ENCODE results near the gene ZNF514.

GRCh38 chr2:95203911-95204310, 44.3 kb upstream of the ZNF514 start:
- TF ChIP-seq CTCF (IDR thresholded peaks at IDR 0.05) (no peak), POLR2AphosphoS5 (IDR thresholded peaks at IDR 0.05; ENCODE audit: low read depth, low read length) (no peak), REST (IDR thresholded peaks at IDR 0.05; ENCODE audit: insufficient read depth in 1 of 2, low read depth in 2 of 2, low read length in 1 of 2) (no peak), SIN3A (IDR thresholded peaks at IDR 0.05; ENCODE audit: borderline replicate concordance, insufficient read depth, low read depth, low read length) (no peak)

Data from Panc1 (cell line).